HG03457 (cell line): ENCODE data around the gene CDCA4.
A peak's percentile ranks its signal among the peaks of the same experiment; 100 is the strongest.
"Not testable (repeated sequence)": the region's sequence is repeated elsewhere in the genome, so short reads cannot be mapped to it uniquely, and the experiment has no call there.

Experiments used
- ATAC-seq: cut with Tn5 transposase; IDR thresholded peaks from one replicate; pipeline ENCODE4 v1.9.1; 2021; ENCODE audit warnings: moderate number of reproducible peaks; ENCODE audit not compliant: unreplicated experiment

The CDCA4 gene

DNA sequence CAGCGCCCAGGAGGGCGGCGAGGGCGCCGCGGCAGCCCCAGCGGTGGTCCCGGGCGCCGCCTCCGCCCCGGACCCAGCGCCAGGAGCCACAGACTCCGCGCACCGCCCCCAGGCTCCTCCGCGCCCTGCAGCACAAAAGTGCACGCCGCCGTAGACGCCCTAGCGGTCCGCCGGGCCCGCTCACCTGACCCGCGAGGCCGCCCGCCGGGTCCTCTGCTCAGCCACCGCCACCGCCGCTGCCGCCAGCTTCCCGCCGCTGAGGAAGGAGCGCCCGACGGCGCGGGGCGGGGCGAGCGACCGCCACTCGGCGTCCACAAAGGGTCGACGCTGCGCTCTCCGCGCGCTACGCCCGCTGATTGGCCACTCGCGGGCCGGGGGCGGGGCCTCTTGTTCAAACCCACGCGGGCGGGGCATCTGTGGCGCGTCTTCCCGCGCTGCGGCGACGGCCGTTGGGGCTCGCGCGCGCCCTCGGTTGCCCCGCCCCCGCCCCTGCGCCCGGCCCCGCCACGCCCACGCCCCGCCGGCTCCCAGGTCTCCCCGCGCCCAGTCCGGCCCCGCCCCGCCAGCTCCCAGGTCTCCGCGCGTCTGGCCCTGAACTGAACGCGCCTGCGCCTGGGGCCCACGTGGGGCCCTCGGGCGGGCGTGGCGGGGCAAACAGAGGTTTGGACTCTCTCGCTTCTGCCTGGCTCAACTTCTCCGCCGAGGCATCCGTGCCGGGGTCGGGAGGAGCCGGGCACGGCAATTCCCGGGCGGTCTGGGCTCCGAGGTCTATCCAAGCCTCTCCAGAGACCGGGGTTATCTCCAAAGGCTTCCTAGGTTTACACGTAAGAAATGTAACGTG, at the start of gene CDCA4:
CDCA4 (minus strand) TSS at position 269 of the 841 bp plus-strand sequence. CDS start 9,154 bp downstream, outside the sequence.
- peak; percentile 61 for ATAC-seq

DNA sequence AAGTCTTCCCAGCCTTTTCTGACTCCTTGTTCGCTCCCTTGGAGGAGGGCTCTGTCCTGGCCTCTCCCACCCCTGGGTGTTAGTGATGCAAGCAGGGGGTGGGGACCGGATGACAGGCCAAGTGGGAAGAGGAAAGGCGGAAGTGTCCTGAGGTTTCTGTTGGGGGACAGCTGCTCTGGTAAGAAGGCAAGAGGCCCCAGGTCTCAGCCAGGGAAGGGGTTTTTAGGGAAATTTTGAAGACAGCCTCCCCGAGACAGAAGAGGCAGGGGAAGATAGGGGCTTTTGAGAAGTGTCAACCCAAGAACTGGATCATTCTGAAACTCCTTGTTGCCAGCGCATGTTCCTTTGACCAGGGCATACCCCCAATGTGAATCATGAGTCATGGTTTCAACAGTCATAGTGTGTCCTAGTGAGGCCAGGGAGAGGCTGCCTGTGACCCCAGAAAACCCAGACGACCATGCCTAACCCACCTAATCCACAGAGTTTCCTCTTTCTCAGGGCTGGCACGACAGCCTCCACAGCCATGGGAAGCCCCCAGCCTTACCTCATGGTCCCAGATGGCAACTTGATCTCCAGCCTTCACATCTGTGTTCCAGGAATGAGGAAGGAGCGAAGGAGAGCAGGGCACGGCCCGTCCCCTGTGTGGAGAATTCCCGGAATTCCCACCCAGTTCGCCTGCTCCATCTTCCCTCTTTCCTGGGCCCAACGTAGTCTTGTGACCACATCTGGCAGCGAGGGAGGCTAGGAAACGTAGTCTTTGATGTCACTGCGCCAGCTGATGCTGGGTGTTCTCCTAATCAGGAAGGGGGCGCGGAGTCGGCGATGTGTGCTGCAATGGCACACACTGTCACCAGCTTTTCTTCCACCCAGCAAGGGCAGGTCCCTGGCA, 49.2 kb upstream of the CDCA4 start:
- ATAC-seq = peak; percentile 43

DNA sequence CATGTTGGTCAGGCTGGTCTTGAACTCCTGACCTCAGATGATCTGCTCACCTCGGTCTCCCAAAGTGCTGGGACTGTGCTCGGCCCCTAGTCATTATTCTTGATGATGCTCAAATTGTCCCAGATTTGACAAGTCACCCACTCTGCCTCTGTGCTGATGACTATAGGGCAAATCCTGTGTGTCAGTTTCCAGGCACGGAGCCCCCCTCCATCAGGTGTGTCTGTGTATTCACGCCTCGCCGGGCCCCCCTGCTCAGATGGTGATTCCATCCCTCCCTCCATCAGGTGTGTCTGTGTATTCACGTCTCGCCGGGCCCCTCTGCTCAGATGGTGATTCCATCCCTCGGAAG, 48.6 kb upstream of the CDCA4 start:
- ATAC-seq = no peak

DNA sequence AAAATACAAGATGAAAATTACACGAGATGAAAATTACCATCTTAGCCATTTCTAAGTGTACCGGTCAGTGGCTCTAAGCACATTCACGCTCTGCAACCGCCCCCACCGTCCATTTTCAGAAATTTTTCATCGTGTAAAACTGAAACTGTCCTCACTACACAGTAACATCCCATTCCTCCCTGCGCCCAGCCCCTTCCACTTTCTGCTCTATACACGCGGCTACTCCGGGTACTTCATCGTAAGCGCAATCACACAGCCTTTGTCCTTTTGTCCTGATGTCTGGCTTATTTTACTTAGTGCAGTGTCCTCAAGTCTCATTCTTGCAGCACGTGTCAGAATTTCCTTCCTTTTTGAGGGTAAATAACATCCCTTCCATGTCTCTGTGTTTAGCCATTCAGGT, 47.9 kb upstream of the CDCA4 start:
- no peak for ATAC-seq

DNA sequence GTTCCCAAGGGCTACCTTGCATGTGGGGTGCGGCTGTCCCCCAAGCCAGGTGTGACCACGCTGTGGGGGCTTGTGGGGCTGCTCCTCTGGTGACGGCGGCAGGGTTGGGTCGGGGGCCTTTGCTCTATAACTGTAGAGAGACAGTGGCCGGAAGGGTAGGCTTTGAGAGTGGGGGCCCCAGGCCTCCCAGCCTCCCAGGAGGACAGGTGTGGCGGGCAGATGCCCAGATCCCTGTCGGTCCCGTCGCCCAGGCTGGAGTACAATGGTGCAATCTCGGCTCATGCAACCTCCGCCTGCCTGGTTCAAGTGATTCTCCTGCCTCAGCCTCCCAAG, 47.1 kb upstream of the CDCA4 start:
- ATAC-seq = no peak

DNA sequence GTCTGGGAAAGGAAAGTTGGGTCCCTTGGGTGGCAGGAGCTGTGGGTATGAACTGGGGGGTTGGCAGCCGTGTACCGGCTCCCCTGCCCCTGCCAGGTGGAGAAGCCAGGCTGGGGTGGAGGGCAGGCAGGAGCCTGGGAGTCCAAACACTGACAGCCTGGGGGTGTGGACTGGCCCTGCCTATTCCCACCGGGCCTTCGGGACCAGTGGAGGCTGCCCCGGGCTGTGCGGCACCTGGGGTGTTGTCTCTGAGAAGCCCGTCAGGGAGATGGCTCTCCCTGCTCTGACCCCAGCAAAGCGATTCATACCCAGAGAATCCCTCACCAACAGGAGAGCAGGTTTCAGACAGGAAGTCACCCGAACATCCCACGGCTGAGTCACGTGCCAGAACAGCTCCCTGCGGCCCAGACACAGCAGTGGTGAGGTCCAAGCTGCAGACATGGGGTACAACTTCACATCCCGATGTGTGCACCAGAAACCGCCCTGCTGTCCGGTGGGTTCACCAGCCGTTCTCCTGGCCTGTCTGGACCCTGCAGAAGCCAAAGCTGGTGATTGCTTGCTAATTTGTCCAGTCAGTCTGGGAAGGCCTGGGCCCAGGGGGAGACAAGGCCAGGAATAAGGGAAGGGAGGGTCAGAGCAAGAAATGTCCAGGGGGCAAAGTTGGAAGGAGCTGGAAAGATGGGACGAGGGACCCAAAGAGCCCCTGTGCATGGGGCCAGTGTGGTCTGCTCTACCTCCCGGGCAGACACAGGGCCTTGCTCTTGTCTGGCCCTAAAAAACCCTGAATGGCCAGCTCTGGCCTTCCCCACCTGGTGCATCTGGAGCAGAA, 46.5 kb upstream of the CDCA4 start:
- ATAC-seq = no peak

DNA sequence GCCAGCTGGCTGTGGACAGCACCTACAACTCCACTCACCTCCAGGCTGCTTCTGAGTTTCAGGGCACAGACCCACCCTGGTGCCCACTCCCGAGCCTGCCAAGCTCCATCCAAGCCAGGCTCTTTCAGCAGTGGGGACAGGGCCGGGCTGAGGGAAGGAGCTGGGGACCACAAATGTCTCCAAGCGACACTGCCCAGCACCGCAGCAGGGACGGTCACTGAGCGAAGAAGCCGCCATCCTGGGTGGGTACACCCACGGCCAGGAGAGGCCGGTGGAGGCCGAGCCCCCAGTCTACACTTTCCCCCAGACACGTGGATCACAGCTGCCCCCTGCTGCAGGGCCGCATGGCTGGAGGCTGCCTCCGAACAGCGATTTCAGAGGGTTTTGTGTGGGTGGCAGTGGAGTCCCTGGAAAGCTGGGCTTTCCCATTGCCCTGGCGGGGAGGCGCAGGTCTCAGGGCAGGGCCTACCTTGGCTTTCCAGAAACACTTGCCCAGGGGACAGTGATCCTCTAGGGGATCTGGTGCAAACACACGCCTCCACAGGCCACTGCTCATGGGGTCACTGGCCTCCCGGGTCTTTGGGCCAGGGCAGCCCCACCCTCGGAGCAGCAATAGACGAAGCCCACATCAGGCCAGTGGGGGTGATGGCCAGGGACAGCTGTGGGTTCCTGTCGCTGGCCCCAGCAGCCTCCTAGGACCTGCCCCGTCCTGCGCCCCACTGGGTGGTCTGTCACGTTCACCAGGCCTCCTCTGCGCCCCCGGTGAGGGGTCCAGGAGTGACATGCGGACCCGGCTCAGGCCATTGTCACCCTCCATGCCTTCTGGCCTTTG, 45.6 kb upstream of the CDCA4 start:
- ATAC-seq = no peak

DNA sequence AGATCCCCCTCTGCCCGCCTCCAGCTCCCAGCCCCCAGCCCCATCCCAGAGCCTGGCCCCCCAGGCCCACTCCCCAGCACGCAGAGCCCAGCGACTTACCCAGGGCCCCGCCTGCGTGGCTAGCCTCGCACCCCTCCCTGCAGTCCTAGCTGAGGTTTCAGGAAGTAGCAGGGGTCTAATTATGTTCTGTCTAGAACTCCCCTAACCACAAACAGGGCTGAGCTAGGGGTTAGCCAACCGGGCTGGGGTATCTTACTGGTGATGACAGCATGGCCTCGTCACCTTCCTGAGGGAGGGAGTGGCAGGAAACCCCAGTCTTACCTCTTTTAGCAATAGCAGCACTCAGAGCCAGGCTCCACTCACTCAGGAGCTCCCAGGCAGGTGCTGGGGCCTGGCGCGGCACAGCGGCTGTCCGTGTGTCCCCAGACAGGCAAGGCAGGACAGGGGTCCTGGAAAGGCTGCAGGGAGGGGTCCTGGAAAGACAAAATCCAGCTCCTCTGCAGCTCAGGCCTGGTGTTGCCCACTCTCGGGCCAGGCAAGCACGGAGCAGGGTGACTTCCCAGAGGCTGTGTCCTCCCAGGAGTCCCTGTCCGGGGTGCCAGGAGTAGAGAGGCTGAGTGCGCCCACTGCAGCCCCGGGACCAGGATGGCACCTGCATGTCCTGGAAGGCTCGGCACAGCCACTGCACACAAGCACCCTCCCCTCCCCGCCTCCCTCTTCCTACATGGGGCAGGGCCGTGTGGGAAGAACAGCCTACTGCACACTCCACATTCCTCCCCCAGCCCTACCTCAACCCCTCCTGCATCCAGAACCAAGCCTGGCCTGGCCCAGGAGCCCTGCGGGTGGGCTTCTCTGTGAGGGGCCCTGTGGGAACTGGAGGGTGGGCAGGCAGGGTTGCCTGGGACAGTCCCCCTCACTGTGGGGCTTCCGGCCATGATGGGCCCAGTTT, 44.7 kb upstream of the CDCA4 start, which contains the start of gene GPR132:
GPR132 (minus strand) TSS at position 151 of the 949 bp plus-strand sequence. CDS start 10,010 bp downstream, outside the sequence.
- ATAC-seq = peak; percentile 32

DNA sequence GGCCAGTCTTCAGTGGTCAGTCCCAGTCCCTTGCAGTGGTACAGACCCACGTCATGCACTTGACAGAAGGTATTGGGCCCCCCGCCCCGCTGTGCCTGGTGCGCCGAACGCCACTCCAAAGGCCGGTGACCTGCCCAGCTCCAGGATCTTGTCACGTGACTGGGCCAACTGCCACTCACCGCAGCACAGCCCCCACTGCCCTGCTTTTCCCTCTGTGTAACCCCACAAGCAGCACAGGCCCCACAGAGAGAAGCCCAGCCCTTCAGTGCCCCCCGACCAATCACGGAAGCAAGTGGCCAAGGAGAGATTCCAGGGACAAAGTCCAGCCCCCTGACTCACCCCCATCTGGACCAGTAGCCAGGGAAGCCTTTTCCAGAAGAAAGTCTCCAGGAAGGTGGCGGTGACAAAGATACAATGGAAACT, 43.8 kb upstream of the CDCA4 start:
- ATAC-seq = no peak

DNA sequence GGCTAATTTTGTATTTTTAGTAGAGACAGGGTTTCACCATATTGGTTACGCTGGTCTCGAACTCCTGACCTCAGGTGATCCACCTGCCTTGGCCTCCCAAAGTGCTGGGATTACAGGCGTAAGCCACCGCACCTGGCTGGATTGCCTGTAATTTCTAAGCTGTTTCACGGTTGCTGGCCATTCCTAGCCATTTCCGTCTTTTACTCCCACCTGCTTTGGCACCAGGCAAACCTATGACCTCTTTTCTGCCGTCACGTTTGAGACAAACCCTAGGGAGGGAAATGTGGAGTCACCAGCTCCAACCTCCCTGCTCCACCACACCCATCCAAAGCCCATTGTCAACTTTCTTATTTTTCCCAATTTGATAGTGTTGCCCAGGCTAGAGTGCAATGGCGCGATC, 43.1 kb upstream of the CDCA4 start:
- ATAC-seq = no peak

DNA sequence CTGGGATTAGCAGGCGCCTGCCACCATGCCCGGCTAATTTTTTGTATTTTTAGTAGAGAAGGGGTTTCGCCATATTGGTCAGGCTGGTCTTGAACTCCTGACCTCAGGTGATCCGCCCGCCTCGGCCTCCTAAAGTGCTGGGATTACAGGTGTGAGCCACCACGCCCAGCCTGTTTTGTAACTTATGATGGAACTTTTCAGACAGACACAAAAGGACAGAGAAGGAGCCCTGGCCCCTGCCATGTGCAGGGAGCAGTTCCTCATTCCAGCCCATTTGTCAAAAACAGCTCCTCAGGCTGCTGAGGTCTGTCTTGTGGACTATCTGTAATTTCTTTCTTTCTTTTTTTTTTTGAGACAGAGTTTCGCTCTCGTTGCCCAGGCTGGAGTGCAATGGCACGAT, 42.6 kb upstream of the CDCA4 start:
- not testable (repeated sequence) for ATAC-seq

DNA sequence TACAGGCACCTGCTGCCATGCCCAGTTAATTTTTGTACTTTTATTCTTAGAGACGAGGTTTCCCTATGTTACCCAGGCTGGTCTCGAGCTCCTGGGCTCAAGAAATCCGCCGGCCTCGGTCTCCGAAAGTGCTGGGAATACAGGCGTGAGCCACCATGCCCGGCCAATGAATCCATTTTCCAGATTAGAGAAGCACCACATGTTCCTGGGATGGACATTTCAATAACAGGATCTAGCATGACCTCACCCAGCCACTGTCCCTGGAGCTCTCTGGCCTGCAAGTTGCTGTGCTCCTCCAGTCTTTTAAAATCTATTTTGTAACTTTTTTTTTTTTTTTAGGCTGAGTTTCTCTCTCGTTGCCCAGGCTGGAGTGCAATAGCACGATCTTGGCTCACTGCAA, 42.2 kb upstream of the CDCA4 start:
- no peak for ATAC-seq

DNA sequence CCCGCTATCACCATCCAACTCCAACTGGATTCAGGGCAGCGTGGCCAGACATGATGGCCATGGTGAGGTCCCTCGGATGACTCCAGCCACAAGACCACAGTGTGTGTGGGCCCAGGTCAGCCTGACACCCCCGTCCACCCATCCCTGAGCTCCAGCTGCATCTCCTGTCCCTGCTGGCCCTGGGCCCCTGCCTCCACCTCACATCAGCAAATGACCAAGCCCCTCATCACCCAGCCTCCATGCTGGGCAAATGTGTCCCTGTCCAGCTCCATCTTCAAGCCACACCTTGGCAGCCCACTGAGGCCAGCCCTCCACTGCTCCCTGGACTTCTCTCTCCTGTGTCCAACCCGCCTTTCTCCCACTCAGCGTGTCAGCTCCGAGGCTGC, 41.2 kb upstream of the CDCA4 start:
- no peak for ATAC-seq

DNA sequence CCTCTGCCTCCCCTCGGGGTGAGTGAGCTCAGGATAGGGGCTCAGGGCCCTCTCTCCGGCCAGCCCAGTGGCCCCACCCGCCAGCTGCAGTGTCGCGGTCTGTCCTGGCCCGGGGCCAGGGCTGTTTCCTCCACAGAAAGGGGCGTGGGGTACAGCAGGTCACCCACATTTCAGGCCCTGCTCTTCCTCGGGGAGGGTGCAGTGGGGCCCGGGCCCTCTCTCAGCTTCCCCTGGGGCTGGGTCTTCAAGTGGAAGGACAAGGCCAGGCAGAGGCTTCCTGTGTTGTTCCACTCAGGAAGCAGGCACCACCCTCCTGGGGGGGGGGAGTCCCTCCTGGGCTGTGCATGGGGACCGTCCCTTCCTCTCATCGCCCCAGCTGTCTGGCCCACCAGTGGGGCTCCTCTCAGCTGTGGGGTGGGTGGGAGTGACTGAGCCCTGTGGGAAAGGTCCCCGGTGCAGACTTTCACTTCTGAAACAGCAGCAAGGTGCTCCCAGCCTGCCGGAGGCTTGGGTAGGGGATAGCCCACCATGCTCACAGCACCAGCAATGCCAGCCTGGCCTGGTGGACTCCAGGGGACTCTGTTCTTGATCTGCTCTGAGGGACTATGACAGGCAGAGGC, 40.7 kb upstream of the CDCA4 start:
- ATAC-seq = no peak

DNA sequence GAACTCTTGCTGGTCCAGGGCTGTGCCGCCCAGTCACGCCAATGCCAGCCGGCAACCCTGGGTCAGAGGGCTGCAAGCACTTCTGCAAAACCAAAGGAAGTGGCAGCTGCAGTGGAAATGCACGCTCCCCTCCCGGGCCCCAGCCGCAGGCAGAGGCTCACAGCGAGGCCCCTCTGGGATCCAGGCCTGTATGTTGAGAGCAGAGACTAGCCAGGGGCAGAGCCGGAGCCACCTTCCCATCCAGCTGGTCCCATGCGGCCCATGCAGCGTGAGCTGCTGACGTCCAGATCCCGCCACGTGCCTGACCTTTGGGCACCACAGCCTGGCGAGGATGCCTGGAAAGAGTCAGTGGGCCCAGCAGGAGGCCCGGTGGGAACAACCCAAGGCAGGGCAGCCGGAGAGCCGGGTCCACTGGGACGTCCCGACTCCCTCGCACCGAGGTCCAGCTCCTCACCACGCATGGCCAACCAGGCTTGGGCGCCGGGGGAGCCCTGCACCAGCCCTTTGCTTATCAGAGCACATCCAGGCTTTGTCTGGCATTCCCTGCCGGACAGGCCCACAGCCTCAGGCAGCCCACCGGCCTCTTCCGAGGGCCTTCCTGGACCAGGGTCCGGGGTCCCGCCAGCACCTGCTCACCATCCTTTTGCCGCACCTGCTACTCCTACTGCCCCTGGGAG, 40.0 kb upstream of the CDCA4 start:
- no peak for ATAC-seq

DNA sequence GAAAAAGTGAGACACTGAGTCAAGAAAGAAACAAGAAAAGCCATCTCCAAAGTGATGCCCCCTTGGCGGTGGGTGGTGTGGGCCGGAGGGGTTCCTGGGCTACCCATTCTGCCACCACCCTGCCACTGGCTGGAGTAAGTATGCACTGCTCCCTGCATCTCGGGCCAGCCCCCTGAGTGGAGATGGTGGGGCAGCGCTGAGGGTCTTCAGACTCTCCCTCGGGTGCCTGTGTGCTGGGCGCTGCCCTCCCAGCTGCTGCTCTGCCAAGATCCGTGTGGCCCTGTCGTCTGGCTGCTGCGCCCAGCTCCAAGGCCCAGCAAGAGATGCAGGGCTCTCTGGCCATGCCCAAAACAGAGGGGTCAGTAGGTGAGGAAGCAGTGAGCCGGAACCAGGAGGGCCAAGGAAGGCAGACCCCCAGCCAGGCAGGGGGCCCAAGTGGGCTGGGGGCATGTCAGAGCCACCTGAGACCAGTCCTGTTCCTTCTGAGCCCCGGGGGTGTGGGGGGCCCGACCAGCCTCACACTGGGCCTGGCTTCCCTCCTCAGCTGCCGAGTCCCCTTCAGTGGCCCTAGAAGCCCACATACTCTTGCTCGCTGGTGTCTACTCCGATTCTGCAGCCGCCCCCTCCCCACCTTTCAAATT, 39.2 kb upstream of the CDCA4 start:
- ATAC-seq = no peak

DNA sequence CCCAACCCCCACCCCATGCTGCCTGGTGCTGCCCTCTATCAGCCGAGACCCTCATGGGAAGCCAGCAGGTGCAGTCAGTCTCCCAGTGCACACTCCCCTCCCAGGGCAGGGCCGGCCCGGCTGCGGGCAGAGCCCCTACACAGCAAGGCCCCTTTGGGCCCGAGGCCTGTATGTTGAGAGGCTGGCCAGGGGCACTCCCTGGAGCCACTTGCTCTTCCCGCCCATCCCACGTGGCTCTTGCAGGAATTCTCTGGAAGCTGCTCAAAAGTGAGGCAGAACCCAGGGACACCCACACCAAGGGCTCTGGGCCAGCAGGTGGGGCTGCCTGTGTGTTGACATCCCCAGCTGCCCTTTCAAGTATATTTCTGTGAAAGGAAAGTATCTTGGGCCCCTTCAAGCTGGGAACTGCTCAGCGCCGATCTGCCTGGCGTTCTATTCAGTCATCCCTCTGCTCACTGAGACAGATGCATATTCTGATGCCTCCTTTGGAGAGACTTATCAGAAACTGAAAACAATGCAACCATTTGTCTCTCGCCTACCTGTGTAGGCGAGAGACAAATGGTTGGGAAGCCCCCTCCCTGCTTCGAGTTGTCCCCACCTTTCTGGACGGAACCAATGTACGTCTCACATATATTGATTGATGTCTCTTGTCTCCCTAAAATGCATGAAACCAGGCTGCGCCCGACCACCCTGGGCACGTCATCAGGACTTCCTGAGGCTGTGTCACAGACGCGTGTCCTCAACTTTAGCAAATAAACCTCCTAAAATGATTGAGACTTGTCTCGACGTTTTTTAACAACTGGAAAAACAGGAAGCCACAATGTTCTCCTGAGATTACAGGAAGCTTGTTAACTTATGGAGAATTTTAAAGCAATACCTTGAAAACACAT, 38.4 kb upstream of the CDCA4 start:
- no peak for ATAC-seq
